ENCODE results near the gene THSD1.
"Not testable (repeated sequence)": the region's sequence is repeated elsewhere in the genome, so short reads cannot be mapped to it uniquely, and the experiment has no call there.

The THSD1 gene

GRCh38 chr13:52408071-52408658 is 2.2 kb upstream of the THSD1 start:
- not testable (repeated sequence) for DNase-seq

- DNase-seq, result not testable (repeated sequence)
Observed at GRCh38 chr13:52407436-52407835, 1.5 kb upstream of the THSD1 start.

GRCh38 chr13:52406629-52407028 is 657 bp upstream of the THSD1 start:
- DNase-seq, result no peak

- no peak for DNase-seq
Observed at GRCh38 chr13:52405369-52405766, 604 bp downstream of the THSD1 start.

GRCh38 chr13:52399708-52400107 is 6.3 kb downstream of the THSD1 start:
- DNase-seq, result no peak

- DNase-seq, result no peak
Observed at GRCh38 chr13:52399046-52399445, 6.9 kb downstream of the THSD1 start.

GRCh38 chr13:52395704-52396103 is 10.3 kb downstream of the THSD1 start:
- no peak for DNase-seq

GRCh38 chr13:52394586-52394985 is 11.4 kb downstream of the THSD1 start:
- no peak for DNase-seq

- DNase-seq, result no peak
Observed at GRCh38 chr13:52393572-52394357, 12.2 kb downstream of the THSD1 start.

- DNase-seq, result no peak
Observed at GRCh38 chr13:52387721-52388120, 18.3 kb downstream of the THSD1 start.

GRCh38 chr13:52385870-52386269 is 20.1 kb downstream of the THSD1 start:
- DNase-seq, result no peak

- DNase-seq, result no peak
Observed at GRCh38 chr13:52383366-52383765, 22.6 kb downstream of the THSD1 start.

- no peak for DNase-seq
Observed at GRCh38 chr13:52378312-52378711, 27.7 kb downstream of the THSD1 start.

- DNase-seq, result no peak
Observed at GRCh38 chr13:52377898-52378297, 28.1 kb downstream of the THSD1 start.

- DNase-seq, result no peak
Observed at GRCh38 chr13:52374873-52375411, 31.0 kb downstream of the THSD1 start.

GRCh38 chr13:52374389-52374788 is 31.6 kb downstream of the THSD1 start:
- no peak for DNase-seq

GRCh38 chr13:52373277-52373676 is 32.7 kb downstream of the THSD1 start:
- DNase-seq, result not testable (repeated sequence)

- DNase-seq, result no peak
Observed at GRCh38 chr13:52371736-52372247, 34.2 kb downstream of the THSD1 start.

- no peak for DNase-seq
Observed at GRCh38 chr13:52366291-52366690, 39.7 kb downstream of the THSD1 start.

- not testable (repeated sequence) for DNase-seq
Observed at GRCh38 chr13:52362169-52362887, 43.6 kb downstream of the THSD1 start.

GRCh38 chr13:52361225-52361624 is 44.7 kb downstream of the THSD1 start:
- DNase-seq, result no peak

- DNase-seq, result no peak
Observed at GRCh38 chr13:52359534-52359933, 46.4 kb downstream of the THSD1 start.

GRCh38 chr13:52356327-52356726 is 49.6 kb downstream of the THSD1 start:
- no peak for DNase-seq

Data from stimulated activated CD4-positive, alpha-beta T cell treated with anti-CD3 and anti-CD28 coated beads, Interleukin-4, amount 100 ng/mL, for 24 hours (primary cell).